ENCODE results near the gene ARL2BP. TPM values are rescaled to one million over a fixed set of nuclear protein-coding genes. Genes with fewer than 3 reads are reported as not detected.

The ARL2BP gene
- total and polyA plus RNA-seq, 4 donors = 32.8 to 63.2 (median 44.1) TPM

DNA sequence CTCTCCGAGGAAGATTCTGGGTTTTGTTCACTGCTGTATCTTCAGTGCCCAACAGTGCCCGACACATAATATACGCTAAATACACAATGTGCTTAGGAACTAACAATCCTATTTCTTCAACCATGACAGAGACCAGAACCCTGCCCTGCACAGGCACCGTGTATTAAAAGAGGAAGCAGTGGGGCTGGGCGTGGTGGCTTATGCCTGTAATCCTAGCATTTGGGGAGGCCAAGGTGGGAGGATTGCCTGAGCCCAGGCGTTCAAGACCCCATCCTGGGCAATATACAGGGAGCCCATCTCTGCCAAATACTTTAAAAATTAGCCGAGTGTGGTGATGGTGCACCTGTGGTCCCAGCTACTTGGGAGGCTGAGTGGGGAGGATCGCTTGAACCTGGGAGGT lies 19.3 kb downstream of the ARL2BP start:
- Histone ChIP-seq H3K4me1 (ENCODE audit: control insufficient read depth in 5 of 5, insufficient read depth in 5 of 5, low read length in 5 of 5) (peaks cover 0 to 25% (median 13%) of the 10 kb centered on the region in 5 donors), H3K27me3 (ENCODE audit: control insufficient read depth in 3 of 3, insufficient read depth in 3 of 3, low read length in 2 of 3) (no peaks in the 10 kb centered on the region), H3K9me3 (ENCODE audit: control insufficient read depth in 4 of 4, insufficient read depth in 3 of 4, low read length in 3 of 4) (no peaks in the 10 kb centered on the region), H3K27ac (ENCODE audit: low read depth in 1 of 2, low read length in 1 of 2) (peak overlapping the region in 1 of 2 donors; percentile 85), H3K9ac (ENCODE audit: insufficient read depth in 1 of 2, low read length in 2 of 2) (no peak overlapping the region), H3K36me3 (ENCODE audit: control insufficient read depth in 4 of 4, insufficient read depth in 4 of 4, low read length in 4 of 4) (peaks cover 0 to 6% (median 0%) of the 10 kb centered on the region in 4 donors), H3K4me3 (no peak overlapping the region)
- ATAC-seq (ENCODE audit: insufficient read depth, low FRiP score) (no peak), DNase-seq (no peak)
- TF ChIP-seq, protein P1, sequence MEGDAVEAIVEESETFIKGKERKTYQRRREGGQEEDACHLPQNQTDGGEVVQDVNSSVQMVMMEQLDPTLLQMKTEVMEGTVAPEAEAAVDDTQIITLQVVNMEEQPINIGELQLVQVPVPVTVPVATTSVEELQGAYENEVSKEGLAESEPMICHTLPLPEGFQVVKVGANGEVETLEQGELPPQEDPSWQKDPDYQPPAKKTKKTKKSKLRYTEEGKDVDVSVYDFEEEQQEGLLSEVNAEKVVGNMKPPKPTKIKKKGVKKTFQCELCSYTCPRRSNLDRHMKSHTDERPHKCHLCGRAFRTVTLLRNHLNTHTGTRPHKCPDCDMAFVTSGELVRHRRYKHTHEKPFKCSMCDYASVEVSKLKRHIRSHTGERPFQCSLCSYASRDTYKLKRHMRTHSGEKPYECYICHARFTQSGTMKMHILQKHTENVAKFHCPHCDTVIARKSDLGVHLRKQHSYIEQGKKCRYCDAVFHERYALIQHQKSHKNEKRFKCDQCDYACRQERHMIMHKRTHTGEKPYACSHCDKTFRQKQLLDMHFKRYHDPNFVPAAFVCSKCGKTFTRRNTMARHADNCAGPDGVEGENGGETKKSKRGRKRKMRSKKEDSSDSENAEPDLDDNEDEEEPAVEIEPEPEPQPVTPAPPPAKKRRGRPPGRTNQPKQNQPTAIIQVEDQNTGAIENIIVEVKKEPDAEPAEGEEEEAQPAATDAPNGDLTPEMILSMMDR (IDR thresholded peaks at IDR 0.05; ENCODE audit: control extremely low read depth, extremely low read depth) = no peak
- WGBS, 2 donors = 76 to 83% methylated on average over 8 of the region's 8 CpGs

DNA sequence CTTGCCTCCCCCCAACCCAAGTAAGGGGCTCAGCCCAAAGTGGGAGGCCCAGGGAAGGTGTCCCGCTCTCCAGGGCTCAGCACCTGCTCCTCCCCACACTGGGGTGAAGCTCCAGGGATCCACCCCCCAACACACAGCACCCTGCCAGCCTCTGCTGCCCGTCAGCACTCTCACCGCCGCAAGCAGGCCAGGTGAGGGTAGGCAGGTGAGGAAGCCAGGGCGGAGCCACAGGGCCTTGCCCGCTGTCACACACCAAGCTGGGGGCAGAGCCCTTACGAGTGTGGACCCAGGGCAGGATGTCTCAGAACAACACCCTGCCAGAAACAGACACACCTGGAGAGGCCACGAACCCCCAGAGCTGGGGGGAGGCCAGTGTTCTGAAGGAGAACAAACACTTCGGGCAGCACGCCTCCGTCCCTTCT lies 19.9 kb downstream of the ARL2BP start:
- Histone ChIP-seq H3K9ac (ENCODE audit: insufficient read depth in 1 of 2, low read length in 2 of 2) (no peak overlapping the region), H3K36me3 (ENCODE audit: control insufficient read depth in 4 of 4, insufficient read depth in 4 of 4, low read length in 4 of 4) (peaks cover 0 to 6% (median 0%) of the 10 kb centered on the region in 4 donors), H3K27me3 (ENCODE audit: control insufficient read depth in 3 of 3, insufficient read depth in 3 of 3, low read length in 2 of 3) (no peaks in the 10 kb centered on the region), H3K4me1 (ENCODE audit: control insufficient read depth in 5 of 5, insufficient read depth in 5 of 5, low read length in 5 of 5) (peaks cover 0 to 25% (median 11%) of the 10 kb centered on the region in 5 donors), H3K9me3 (ENCODE audit: control insufficient read depth in 4 of 4, insufficient read depth in 3 of 4, low read length in 3 of 4) (no peaks in the 10 kb centered on the region), H3K4me3 (no peak overlapping the region), H3K27ac (ENCODE audit: low read depth in 1 of 2, low read length in 1 of 2) (peak overlapping the region in 1 of 2 donors; percentile 71)
- TF ChIP-seq, protein P1 (IDR thresholded peaks at IDR 0.05; ENCODE audit: control extremely low read depth, extremely low read depth) = no peak
- ATAC-seq (ENCODE audit: insufficient read depth, low FRiP score) (peak; percentile 68), DNase-seq (peak in 2 of 3 donors; percentile 24 to 29)
- 69 to 86% methylated on average over 11 of the region's 11 CpGs for WGBS, 2 donors

DNA sequence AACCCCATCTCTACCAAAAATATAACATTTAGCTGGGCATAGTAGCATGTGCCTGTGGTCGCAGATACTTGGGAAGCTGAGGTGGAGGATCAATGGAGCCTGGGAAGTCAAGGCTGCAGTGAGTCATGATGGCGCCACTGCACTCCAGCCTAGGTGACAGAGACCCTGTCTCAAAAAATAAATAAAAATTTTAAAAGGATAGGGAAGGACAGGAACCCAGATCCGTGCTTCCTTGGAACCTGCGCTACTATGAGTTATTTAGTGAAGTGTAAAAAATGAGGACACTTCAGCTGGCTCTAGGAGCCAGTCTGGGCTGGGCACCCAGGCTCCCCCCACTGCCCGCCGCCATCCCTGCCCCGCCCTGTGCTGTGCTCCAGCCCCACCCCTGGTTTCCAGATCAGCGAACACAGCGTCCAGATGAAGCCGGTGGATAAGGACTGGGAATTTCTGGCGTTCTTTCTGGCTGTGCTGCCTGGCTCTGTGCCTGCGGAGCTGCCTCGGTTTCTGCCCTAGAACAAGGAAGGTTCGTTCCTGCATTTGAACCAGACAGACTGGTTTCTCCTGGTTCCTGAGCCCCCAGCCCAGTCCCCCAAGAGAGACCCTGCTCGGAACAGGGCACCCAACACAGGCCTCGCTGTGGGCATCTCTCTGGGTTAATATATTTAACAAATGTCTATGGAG lies 20.9 kb downstream of the ARL2BP start:
- Histone ChIP-seq H3K4me1 (ENCODE audit: control insufficient read depth in 5 of 5, insufficient read depth in 5 of 5, low read length in 5 of 5) (peaks cover 0 to 19% (median 5%) of the 10 kb centered on the region in 5 donors), H3K9ac (ENCODE audit: insufficient read depth in 1 of 2, low read length in 2 of 2) (no peak overlapping the region), H3K27me3 (ENCODE audit: control insufficient read depth in 3 of 3, insufficient read depth in 3 of 3, low read length in 2 of 3) (no peaks in the 10 kb centered on the region), H3K27ac (ENCODE audit: low read depth in 1 of 2, low read length in 1 of 2) (peak overlapping the region; percentile 75 to 91), H3K4me3 (no peak overlapping the region), H3K9me3 (ENCODE audit: control insufficient read depth in 4 of 4, insufficient read depth in 3 of 4, low read length in 3 of 4) (no peaks in the 10 kb centered on the region), H3K36me3 (ENCODE audit: control insufficient read depth in 4 of 4, insufficient read depth in 4 of 4, low read length in 4 of 4) (peaks cover 0 to 6% (median 0%) of the 10 kb centered on the region in 4 donors)
- DNase-seq = peak in 2 of 3 donors; percentile 26 to 53
- WGBS, 2 donors = 43 to 71% methylated on average over 16 of the region's 16 CpGs
- peak; percentile 87 for ATAC-seq (ENCODE audit: insufficient read depth, low FRiP score)
- TF ChIP-seq, protein P1 (IDR thresholded peaks at IDR 0.05; ENCODE audit: control extremely low read depth, extremely low read depth) = no peak
